ENCODE data around the gene LRRC43.
"Not testable (repeated sequence)": the region's sequence is repeated elsewhere in the genome, so short reads cannot be mapped to it uniquely, and the experiment has no call there.

Gene LRRC43

GRCh38 chr12:122158700-122159285 lies 24.1 kb upstream of the LRRC43 start:
- no peak for DNase-seq

- DNase-seq: no peak
Observed at GRCh38 chr12:122159882-122160281, 23.0 kb upstream of the LRRC43 start.

- DNase-seq: no peak
Observed at GRCh38 chr12:122160761-122161160, 22.2 kb upstream of the LRRC43 start.

- DNase-seq: no peak
Observed at GRCh38 chr12:122161682-122162081, 21.2 kb upstream of the LRRC43 start.

GRCh38 chr12:122162976-122163375 lies 19.9 kb upstream of the LRRC43 start:
- no peak for DNase-seq

GRCh38 chr12:122166422-122167349 lies 16.2 kb upstream of the LRRC43 start:
- peak; percentile 17 for DNase-seq

- no peak for DNase-seq
Observed at GRCh38 chr12:122167356-122167925, 15.5 kb upstream of the LRRC43 start.

GRCh38 chr12:122168492-122168891 lies 14.4 kb upstream of the LRRC43 start:
- no peak for DNase-seq

GRCh38 chr12:122171399-122171798 lies 11.5 kb upstream of the LRRC43 start:
- DNase-seq: no peak

GRCh38 chr12:122172262-122172939 lies 10.5 kb upstream of the LRRC43 start:
- no peak for DNase-seq

GRCh38 chr12:122174155-122174845 lies 8.6 kb upstream of the LRRC43 start, which contains the start of gene IL31:
Gene IL31 (minus strand): TSS chr12:122174221. CDS start chr12:122174172, 49 bp downstream.
- DNase-seq: no peak

- not testable (repeated sequence) for DNase-seq
Observed at GRCh38 chr12:122176473-122176872, 6.5 kb upstream of the LRRC43 start.

GRCh38 chr12:122183588-122183940 lies 641 bp downstream of the LRRC43 start:
- no peak for DNase-seq

GRCh38 chr12:122184517-122184916 lies 1.6 kb downstream of the LRRC43 start:
- no peak for DNase-seq

GRCh38 chr12:122185079-122185478 lies 2.2 kb downstream of the LRRC43 start:
- DNase-seq: no peak

GRCh38 chr12:122185494-122186082 lies 2.7 kb downstream of the LRRC43 start:
- DNase-seq: no peak

GRCh38 chr12:122187466-122187865 lies 4.5 kb downstream of the LRRC43 start:
- DNase-seq: no peak

- no peak for DNase-seq
Observed at GRCh38 chr12:122189626-122190475, 6.9 kb downstream of the LRRC43 start.

- DNase-seq: peak; percentile 68
Observed at GRCh38 chr12:122190842-122191668, 8.1 kb downstream of the LRRC43 start.

GRCh38 chr12:122192441-122192840 lies 9.5 kb downstream of the LRRC43 start:
- DNase-seq: no peak
